HUES48 (cell line): ENCODE data around the gene CYREN.
"Not testable (repeated sequence)": the region's sequence is repeated elsewhere in the genome, so short reads cannot be mapped to it uniquely, and the experiment has no call there.

ENCODE experiments used
- H3K27ac ChIP-seq: one replicate; pipeline ENCODE4 v1.7.0; 2013; ENCODE audit warnings: low read depth, low read length, inconsistent platforms
- H3K27me3 ChIP-seq: 2 replicates; pipeline ENCODE4 v1.6.1; 2013; ENCODE audit warnings: mild to moderate bottlenecking, low read length; ENCODE audit not compliant: control insufficient read depth, insufficient read depth
- H3K36me3 ChIP-seq: 2 replicates; pipeline ENCODE4 v1.6.1; 2013; ENCODE audit warnings: low read length; ENCODE audit not compliant: control insufficient read depth, insufficient read depth
- H3K4me1 ChIP-seq: 2 replicates; pipeline ENCODE4 v1.6.1; 2013; ENCODE audit warnings: mild to moderate bottlenecking, low read length; ENCODE audit not compliant: control insufficient read depth, insufficient read depth
- H3K4me3 ChIP-seq: 2 replicates; pipeline ENCODE4 v1.5.1; 2013; ENCODE audit warnings: mild to moderate bottlenecking, low read depth, low read length
- H3K9ac ChIP-seq: 2 replicates; pipeline ENCODE4 v1.6.1; 2013; ENCODE audit warnings: mild to moderate bottlenecking, low read depth, low read length, moderate library complexity
- H3K9me3 ChIP-seq: 2 replicates; pipeline ENCODE4 v1.6.1; 2013; ENCODE audit warnings: low read length; ENCODE audit not compliant: control insufficient read depth, insufficient read depth

CYREN gene

DNA sequence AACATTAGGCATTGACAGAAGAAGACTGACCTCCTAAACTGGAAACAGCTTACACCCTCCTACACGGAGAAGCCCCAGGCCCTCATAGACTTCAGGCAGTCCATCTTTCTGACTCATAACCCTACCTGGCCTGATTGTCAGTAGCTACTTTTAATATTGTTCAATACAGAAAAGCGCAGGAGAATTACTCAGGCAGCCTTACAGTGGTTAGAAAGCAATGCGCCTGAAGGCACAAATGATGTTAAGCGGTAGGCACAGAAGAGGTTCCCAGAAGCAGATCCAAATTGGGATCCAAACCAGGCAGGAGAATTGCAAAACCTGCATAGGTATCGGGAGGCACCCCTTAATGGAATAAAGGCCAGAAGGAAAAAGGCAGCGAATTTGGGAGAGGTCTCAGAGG, 5.4 kb upstream of the CYREN start:
- H3K27ac ChIP-seq, result no peak overlapping the region
- H3K36me3 ChIP-seq, result no peaks in the 10 kb centered on the region
- H3K4me3 ChIP-seq, result no peak overlapping the region
- H3K9ac ChIP-seq, result no peak overlapping the region
- peaks cover 15% of the 10 kb centered on the region for H3K9me3 ChIP-seq
- H3K4me1 ChIP-seq, result peaks cover 18% of the 10 kb centered on the region
- H3K27me3 ChIP-seq, result no peaks in the 10 kb centered on the region

DNA sequence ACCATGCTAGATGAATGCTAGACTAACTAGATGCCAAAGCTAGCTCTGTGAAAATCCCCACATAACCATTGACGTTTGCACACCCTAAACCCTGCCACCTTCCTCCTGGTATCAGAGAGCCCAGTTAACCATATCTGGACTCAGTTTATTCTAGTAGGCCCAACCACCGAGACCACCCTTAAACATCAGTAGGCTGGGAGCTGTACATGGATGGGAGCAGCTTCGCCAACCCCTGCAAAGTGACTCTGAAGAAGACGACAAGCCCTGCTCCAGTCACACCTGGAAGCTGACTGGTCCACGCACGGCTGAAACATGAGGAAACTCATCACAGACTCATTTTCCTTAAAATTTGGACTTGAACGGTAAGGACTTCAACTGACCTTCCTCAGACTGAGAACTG, 4.4 kb upstream of the CYREN start:
- no peak overlapping the region for H3K27ac ChIP-seq
- no peaks in the 10 kb centered on the region for H3K36me3 ChIP-seq
- H3K27me3 ChIP-seq, result no peaks in the 10 kb centered on the region
- peaks cover 18% of the 10 kb centered on the region for H3K4me1 ChIP-seq
- H3K9me3 ChIP-seq, result peaks cover 5% of the 10 kb centered on the region; the same call in 1 of the 2 replicates
- no peak overlapping the region for H3K4me3 ChIP-seq
- H3K9ac ChIP-seq, result no peak overlapping the region

DNA sequence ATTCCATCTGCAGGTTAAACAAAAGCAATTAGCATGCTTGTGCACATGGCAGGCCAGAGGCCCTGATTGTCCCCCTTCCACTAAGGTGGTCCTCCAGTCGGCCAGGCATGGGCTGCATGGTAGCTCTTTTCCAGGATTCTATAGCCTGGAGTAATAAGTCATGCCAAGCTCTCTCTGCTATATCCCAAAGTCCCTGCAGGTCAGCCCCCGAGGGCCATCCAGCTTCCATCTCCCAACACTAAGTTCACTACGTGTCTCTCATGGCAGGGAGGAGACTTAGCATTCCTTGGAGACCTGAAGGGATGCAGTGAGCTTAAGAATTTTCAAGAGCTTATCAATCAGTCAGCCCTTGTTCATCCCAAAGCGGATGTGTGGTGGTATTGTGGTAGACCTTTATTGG, 3.4 kb upstream of the CYREN start:
- H3K36me3 ChIP-seq, H3K9ac ChIP-seq, H3K27me3 ChIP-seq, H3K27ac ChIP-seq, H3K9me3 ChIP-seq, H3K4me3 ChIP-seq: not testable (repeated sequence)
- H3K4me1 ChIP-seq, result peaks cover 26% of the 10 kb centered on the region

DNA sequence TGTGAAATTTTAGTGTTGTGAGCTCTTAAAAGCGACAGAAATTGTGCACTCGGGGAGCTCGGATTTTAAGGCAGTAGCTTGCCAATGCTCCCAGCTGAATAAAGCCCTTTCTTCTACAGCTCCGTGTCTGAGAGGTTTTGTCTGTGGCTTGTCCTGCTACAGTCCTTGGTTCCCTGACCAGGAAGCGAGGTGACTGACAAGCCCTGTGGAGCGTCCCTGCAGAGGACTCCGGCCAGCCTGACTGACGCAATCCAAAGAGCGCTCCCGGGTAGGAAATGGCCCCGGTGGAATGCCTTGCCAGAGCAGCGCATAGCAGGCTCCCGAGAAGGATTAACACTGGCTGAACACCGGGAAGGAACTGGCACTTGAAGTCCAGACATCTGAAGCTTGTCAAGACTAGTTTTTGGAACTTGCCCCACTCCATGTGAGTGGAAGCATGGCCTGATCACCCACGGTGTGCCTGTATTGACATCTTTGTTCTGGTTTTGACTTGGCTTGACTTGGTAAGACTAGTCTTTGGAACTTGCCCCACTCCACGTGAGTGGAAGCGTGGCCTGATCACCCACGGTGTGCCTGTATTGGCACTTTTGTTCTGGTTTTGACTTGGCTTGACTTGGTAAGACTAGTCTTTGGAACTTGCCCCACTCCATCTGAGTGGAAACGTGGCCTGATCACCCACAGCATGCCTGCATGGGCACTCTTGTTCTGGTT, 1.2 kb upstream of the CYREN start:
- H3K36me3 ChIP-seq, result peaks cover 22% of the 10 kb centered on the region
- 0 out of 2 replicates have a peak overlapping the region, but pooled peaks have one; percentile 0 for H3K4me3 ChIP-seq
- not testable (repeated sequence) for H3K27me3 ChIP-seq, H3K9ac ChIP-seq, H3K9me3 ChIP-seq
- peak overlapping the region; percentile 99 for H3K27ac ChIP-seq
- H3K4me1 ChIP-seq, result peaks cover 15% of the 10 kb centered on the region

DNA sequence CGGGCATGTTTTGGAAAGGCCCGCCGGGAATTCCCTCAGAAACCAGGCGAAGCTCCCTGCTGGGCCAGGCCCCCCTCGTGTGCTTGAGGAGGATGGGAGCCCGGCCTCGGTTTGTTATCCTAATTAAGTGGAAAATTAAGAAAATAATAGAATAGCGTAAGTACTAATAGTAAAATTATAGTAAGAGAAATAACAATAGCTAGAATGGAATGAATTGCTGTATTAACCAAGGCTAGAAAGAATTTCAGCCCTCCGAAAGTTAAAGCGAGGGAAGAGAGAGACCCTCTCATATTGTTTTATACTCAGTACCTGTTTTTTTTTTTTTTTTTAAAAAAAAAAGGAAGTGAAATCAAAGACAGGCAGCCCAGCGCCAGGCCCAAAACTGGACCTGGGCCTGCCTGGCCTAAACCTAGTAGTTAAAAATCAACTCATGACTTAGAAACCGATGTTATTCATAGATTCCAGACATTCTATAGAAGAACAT, 533 bp upstream of the CYREN start:
- not testable (repeated sequence) for H3K27me3 ChIP-seq, H3K9me3 ChIP-seq
- Histone ChIP-seq H3K4me1 (peaks cover 15% of the 10 kb centered on the region), H3K27ac (peak overlapping the region; percentile 99), H3K9ac (peak overlapping the region; percentile 93; the same call in 1 of the 2 replicates), H3K4me3 (peak overlapping the region; percentile 89), H3K36me3 (peaks cover 29% of the 10 kb centered on the region)

DNA sequence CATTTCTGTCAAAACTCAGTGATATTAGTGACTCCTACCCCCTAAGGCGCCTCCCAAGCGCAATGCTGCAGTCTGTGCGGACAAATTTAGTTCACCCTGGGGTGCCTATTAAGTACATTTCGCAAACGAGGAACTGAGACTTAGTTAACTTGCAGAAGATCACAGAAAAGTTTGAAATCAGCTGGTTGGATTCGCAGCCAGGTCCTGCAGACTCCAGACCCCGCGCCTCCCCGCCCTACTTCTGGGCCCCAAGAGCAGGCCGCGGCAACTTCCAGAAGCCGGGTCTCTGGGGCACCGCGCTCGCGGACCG, 588 bp downstream of the CYREN start:
- peaks cover 40% of the 10 kb centered on the region for H3K36me3 ChIP-seq
- H3K4me3 ChIP-seq, result peak overlapping the region; percentile 89
- peaks cover 15% of the 10 kb centered on the region for H3K4me1 ChIP-seq
- peak overlapping the region; percentile 93 for H3K9ac ChIP-seq
- H3K27ac ChIP-seq, result peak overlapping the region; percentile 99
- no peaks in the 10 kb centered on the region for H3K27me3 ChIP-seq
- no peaks in the 10 kb centered on the region for H3K9me3 ChIP-seq

DNA sequence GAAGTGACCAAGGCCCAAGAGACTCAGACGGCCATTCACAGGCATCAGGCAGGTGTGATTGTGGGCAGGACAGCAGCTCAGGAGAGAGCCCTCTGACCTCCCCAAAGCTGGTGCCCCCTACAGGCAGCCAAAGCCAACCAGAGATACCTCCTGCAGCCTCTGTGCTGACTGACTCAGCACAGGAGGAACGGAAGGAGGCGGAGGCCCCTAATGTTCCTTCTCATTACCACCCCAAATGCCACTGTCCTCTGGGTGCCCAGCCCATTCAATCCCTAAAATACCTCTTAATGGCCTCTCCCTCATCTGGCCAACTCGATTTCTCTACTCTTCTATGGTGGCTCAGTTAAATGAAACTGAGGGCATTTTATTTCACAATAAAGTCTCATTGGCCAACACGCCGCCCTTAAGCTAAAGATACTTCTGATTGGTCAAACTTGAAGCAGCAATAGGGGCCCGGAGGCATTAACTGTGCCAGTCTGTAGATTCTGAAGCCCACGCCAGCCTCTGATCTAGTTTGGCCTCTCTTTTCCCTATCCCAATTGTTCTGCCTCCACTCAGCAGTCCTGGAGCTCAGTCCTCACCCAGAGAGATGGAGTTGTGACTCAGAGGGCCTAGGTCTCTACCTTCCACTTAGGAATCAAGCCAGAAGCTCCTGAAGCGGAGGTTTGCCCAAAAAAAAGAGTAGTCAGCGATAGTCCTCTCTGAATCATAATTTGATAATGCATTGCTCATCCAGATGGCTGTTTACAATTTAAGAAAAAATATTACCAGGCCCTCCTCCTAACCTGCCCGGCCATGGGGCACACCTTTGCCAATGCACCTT, 1.2 kb downstream of the CYREN start:
- H3K27me3 ChIP-seq, result no peaks in the 10 kb centered on the region
- peaks cover 15% of the 10 kb centered on the region for H3K4me1 ChIP-seq
- H3K9me3 ChIP-seq, result no peaks in the 10 kb centered on the region
- peak overlapping the region; percentile 89 for H3K4me3 ChIP-seq
- peaks cover 44% of the 10 kb centered on the region for H3K36me3 ChIP-seq
- peak overlapping the region; percentile 99 for H3K27ac ChIP-seq
- peak overlapping the region; percentile 93 for H3K9ac ChIP-seq

DNA sequence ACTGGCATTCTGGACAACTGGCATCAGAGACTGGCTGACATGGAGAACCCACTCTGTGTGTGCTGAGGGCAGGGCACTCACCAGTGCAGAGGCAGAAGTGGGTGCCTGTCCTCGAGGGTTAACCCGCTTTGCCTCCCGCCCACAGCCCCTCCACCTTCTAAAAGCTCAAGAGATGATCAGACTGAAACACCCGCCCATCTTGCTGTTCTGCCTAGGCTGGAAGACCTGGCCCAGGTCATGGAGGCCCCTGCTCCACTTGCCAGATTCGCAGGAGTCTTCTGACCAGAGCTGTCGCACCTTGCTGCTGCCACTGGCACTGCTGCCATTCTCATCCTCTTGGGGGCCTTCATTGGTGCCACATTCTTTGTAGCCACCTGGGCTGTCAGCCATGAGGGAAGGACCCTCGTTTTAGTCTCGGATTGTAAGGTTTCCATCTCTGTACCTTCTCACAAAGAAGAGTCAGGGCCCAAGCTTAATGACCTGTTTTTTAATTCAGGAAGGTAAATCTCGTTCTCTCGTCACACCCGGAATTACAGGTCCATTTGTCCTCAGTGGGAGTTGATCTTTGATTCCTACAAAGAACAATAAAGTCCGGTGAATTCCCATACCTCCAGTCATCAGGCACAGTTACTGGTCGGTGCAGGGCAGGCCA, 1.9 kb downstream of the CYREN start:
- Histone ChIP-seq H3K9ac (no peak overlapping the region), H3K9me3 (no peaks in the 10 kb centered on the region), H3K27ac (no peak overlapping the region), H3K4me3 (0 out of 2 replicates have a peak overlapping the region, but pooled peaks have one; percentile 89), H3K4me1 (peaks cover 15% of the 10 kb centered on the region), H3K27me3 (no peaks in the 10 kb centered on the region), H3K36me3 (peaks cover 47% of the 10 kb centered on the region)

DNA sequence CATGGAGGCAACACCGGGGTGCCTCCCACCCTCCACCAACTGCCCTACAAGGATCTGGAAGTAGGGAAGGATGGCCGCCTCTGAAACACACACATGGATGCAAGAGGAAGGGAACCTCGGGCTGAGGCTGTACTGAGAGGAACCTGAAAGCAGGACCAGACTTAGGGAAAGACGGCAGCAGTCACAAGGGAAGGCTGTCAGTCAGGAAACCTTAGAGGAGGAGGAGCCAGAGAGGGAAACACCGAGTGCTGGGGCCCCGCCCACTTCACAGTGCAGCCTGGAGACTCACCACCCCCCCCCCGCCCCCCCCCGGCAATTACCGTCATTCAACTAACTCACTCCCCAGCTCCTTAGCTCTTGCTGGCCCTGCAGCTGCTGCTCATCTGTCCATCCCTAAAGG, 2.5 kb downstream of the CYREN start:
- Histone ChIP-seq H3K9me3 (no peaks in the 10 kb centered on the region), H3K27ac (no peak overlapping the region), H3K4me1 (peaks cover 15% of the 10 kb centered on the region), H3K36me3 (peaks cover 47% of the 10 kb centered on the region), H3K4me3 (no peak overlapping the region), H3K9ac (no peak overlapping the region), H3K27me3 (no peaks in the 10 kb centered on the region)

DNA sequence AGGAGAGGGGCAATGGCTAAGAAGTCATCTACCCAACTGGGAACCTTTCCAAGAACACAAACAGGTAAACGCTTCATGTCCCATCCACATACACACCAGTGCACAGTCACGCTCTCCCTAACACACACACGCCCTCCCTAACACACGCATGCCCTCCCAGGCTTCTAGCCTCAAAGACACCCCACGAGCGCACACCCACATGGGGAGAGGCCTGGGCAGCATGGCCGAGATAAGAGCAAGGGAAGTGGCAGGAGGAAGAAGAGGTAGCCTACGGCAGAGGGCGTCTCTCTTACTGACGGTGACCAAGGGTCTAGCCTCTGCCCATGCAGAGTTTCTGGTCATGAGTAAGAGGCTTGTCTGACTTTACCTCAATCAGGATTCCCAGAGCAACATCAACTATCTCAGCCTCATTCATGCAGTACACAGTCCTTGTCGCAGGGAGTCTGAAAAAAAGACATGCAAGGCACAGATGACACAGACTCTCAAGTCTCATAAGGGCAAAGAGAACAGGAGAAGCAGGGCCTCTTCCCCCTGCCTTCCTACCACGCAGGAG, 3.1 kb downstream of the CYREN start:
- Histone ChIP-seq H3K36me3 (peaks cover 47% of the 10 kb centered on the region), H3K27ac (no peak overlapping the region), H3K27me3 (no peaks in the 10 kb centered on the region), H3K9ac (no peak overlapping the region), H3K9me3 (no peaks in the 10 kb centered on the region), H3K4me3 (no peak overlapping the region), H3K4me1 (peaks cover 15% of the 10 kb centered on the region)
